ENCODE data around the gene SLC41A3.
"Not testable (repeated sequence)": the region's sequence is repeated elsewhere in the genome, so short reads cannot be mapped to it uniquely, and the experiment has no call there.

Gene SLC41A3

GRCh38 chr3:125958511-125959316 is 125.2 kb downstream of the SLC41A3 start:
- DNase-seq (ENCODE audit: low read depth in 3 of 3, low spot score in 1 of 3) = no peak

GRCh38 chr3:125957674-125958510 is 126.0 kb downstream of the SLC41A3 start:
- DNase-seq (ENCODE audit: low read depth in 3 of 3, low spot score in 1 of 3) = no peak

- not testable (repeated sequence) for DNase-seq (ENCODE audit: low read depth in 3 of 3, low spot score in 1 of 3)
These were observed 126.9 kb downstream of the SLC41A3 start for GRCh38 chr3:125957020-125957419.
